K562 (cell line): Measurements from ENCODE around the gene P2RY11. TPM values are rescaled to one million over a fixed set of nuclear protein-coding genes. Genes with fewer than 3 reads are reported as not detected.
A peak's percentile ranks its signal among the peaks of the same experiment; 100 is the strongest.

Source experiments
- AFF1 ChIP-seq, 2 experiments: fragments of 450-650 bp; IDR thresholded peaks; 2 replicates each; pipeline ENCODE4 v1.6.1; 2018; ENCODE audit warnings: mild to moderate bottlenecking in 2 of 2, low read depth in 1 of 2; ENCODE audit not compliant: partially characterized antibody in 2 of 2
- BACH1 ChIP-seq: fragments of 200-800 bp; sonication (Bioruptor generic); IDR thresholded peaks from 2 replicates; pipeline ENCODE4 v1.6.1; 2016; ENCODE audit warnings: missing genetic modification characterization, missing compliant biosample characterization
- CC2D1A ChIP-seq: fragments of 450-650 bp; IDR thresholded peaks from 2 replicates; pipeline ENCODE4 v1.6.1; 2017; ENCODE audit warnings: mild to moderate bottlenecking
- ETV5 ChIP-seq: sonication (generic); formaldehyde crosslinking; IDR thresholded peaks from 2 replicates; pipeline ENCODE4 v1.4.0; 2020; ENCODE audit warnings: low read depth, mild to moderate bottlenecking, missing genetic modification reagents
- GTF2B ChIP-seq: IDR thresholded peaks from 2 replicates; pipeline ENCODE4 v1.6.1; 2011; ENCODE audit not compliant: insufficient read length; ENCODE audit errors: extremely low read depth
- GTF2F1 ChIP-seq: IDR thresholded peaks from 2 replicates; pipeline ENCODE4 v1.6.1; 2011; ENCODE audit warnings: low read depth, low read length, improper control_type of control experiment
- MXI1 ChIP-seq: IDR thresholded peaks from 2 replicates; pipeline ENCODE4 v1.6.1; 2011; ENCODE audit warnings: low read depth, mild to moderate bottlenecking, improper control_type of control experiment, low read length
- SAFB2 ChIP-seq: fragments of 200-400 bp; formaldehyde crosslinking; IDR thresholded peaks from 2 replicates; pipeline ENCODE4 v1.6.1; 2018; ENCODE audit warnings: borderline replicate concordance, low read length, low read depth, moderate library complexity; ENCODE audit not compliant: severe bottlenecking
- SMAD2 ChIP-seq: fragments of 150-350 bp; IDR thresholded peaks from 2 replicates; pipeline ENCODE4 v1.6.1; 2014; ENCODE audit warnings: low read depth, mild to moderate bottlenecking, low read length
- SP1 ChIP-seq: sonication (generic); formaldehyde crosslinking; IDR thresholded peaks from 2 replicates; pipeline ENCODE4 v1.8.1; 2022; ENCODE audit warnings: mild to moderate bottlenecking, missing genetic modification reagents
- TCF7L2 ChIP-seq: fragments of 150-350 bp; IDR thresholded peaks from 2 replicates; pipeline ENCODE4 v1.6.1; 2016; ENCODE audit warnings: low read depth, mild to moderate bottlenecking, low read length, moderate library complexity
- XRCC3 ChIP-seq: fragments of 450-650 bp; IDR thresholded peaks from 2 replicates; pipeline ENCODE4 v1.6.1; 2017; ENCODE audit warnings: mild to moderate bottlenecking, moderate library complexity
- ZBTB26 ChIP-seq: fragments of 450-650 bp; formaldehyde crosslinking; IDR thresholded peaks from 2 replicates; pipeline ENCODE4 v1.4.0; 2022; ENCODE audit warnings: missing genetic modification characterization
- ZNF140 ChIP-seq: fragments of 250-450 bp; sonication (Bioruptor Pico); IDR thresholded peaks from 2 replicates; pipeline ENCODE4 v1.8.0; 2021; ENCODE audit warnings: moderate library complexity, mild to moderate bottlenecking, inconsistent platforms
- ZNF274 ChIP-seq: IDR thresholded peaks from 2 replicates; pipeline ENCODE4 v1.6.1; 2011; ENCODE audit warnings: low read depth, mild to moderate bottlenecking, low read length, moderate library complexity, borderline replicate concordance
- polyA plus RNA-seq, 8 experiments: library from polyadenylated mRNA; depleted of rRNA in 4 of 8; stranded (reverse) in 5 of 8; unstranded in 3 of 8; fragments of >200 nt; fragmentation: Nextera tagmentation in 2 of 8; fragmentation: Illumina TruSeq in 1 of 8; extraction: Ambion mirVana in 2 of 8; extraction: Trizol in 1 of 8; gene quantifications; 2 replicates each; pipeline versions ENCODE4 v1.2.1 to v1.2.3, GENCODE V29; 2011 to 2014; ENCODE audit warnings: inconsistent platforms in 1 of 8, missing spikeins in 1 of 8
- total RNA-seq, 7 experiments: library from RNA; depleted of rRNA in 6 of 7; stranded (reverse); fragments of >200 nt in 6 of 7; fragmentation: Illumina TruSeq in 2 of 7; extraction: Trizol in 2 of 7; gene quantifications; 2 replicates each; pipeline versions ENCODE4 v1.2.1 to v1.2.3, GENCODE V29; 2011 to 2021; ENCODE audit warnings: low replicate concordance in 1 of 7
- TF ChIP-seq, protein P1 (sequence below): fragments of 250-450 bp; sonication (Bioruptor Pico); IDR thresholded peaks from 2 replicates; pipeline ENCODE4 v1.4.0; 2020; ENCODE audit warnings: borderline replicate concordance
- TF ChIP-seq, protein P2 (sequence below): fragments of 450-650 bp; IDR thresholded peaks from 2 replicates; pipeline ENCODE4 v1.7.1; 2018; ENCODE audit warnings: mild to moderate bottlenecking, low read depth; ENCODE audit not compliant: partially characterized antibody

The P2RY11 gene
- total and polyA plus RNA-seq, 9 of the 15 experiments (the other 6 are each of a cell fraction or from before 2014, with no cell fraction given) = 0.03 to 10.1 (median 1.5) TPM

- no peak for TF ChIP-seq SMAD2
- TF ChIP-seq MXI1 = 0 out of 2 replicates have a peak, but pooled peaks have one; percentile 6
- TF ChIP-seq ZBTB26 (CRISPR knock-in tag) = no peak
- no peak for TF ChIP-seq ZNF140 (CRISPR knock-in tag)
- TF ChIP-seq GTF2B = no peak
- TF ChIP-seq TCF7L2 = no peak
- TF ChIP-seq, protein P1, sequence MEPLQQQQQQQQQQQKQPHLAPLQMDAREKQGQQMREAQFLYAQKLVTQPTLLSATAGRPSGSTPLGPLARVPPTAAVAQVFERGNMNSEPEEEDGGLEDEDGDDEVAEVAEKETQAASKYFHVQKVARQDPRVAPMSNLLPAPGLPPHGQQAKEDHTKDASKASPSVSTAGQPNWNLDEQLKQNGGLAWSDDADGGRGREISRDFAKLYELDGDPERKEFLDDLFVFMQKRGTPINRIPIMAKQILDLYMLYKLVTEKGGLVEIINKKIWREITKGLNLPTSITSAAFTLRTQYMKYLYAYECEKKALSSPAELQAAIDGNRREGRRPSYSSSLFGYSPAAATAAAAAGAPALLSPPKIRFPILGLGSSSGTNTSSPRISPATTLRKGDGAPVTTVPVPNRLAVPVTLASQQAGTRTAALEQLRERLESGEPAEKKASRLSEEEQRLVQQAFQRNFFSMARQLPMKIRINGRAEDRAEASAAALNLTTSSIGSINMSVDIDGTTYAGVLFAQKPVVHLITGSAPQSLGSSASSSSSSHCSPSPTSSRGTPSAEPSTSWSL = no peak
- TF ChIP-seq BACH1 (tag) = no peak
- TF ChIP-seq, protein P2, sequence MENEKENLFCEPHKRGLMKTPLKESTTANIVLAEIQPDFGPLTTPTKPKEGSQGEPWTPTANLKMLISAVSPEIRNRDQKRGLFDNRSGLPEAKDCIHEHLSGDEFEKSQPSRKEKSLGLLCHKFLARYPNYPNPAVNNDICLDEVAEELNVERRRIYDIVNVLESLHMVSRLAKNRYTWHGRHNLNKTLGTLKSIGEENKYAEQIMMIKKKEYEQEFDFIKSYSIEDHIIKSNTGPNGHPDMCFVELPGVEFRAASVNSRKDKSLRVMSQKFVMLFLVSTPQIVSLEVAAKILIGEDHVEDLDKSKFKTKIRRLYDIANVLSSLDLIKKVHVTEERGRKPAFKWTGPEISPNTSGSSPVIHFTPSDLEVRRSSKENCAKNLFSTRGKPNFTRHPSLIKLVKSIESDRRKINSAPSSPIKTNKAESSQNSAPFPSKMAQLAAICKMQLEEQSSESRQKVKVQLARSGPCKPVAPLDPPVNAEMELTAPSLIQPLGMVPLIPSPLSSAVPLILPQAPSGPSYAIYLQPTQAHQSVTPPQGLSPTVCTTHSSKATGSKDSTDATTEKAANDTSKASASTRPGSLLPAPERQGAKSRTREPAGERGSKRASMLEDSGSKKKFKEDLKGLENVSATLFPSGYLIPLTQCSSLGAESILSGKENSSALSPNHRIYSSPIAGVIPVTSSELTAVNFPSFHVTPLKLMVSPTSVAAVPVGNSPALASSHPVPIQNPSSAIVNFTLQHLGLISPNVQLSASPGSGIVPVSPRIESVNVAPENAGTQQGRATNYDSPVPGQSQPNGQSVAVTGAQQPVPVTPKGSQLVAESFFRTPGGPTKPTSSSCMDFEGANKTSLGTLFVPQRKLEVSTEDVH = no peak
- TF ChIP-seq ZNF274 = no peak
- TF ChIP-seq XRCC3 = no peak
- TF ChIP-seq AFF1 (IDR thresholded peaks at IDR 0.05; ENCODE audit: low read depth in 1 of 2, partially characterized antibody in 2 of 2) = no peak
- TF ChIP-seq CC2D1A = no peak
- no peak for TF ChIP-seq SAFB2
- TF ChIP-seq ETV5 = no peak
- TF ChIP-seq SP1 (CRISPR knock-in tag) = 0 out of 2 replicates have a peak, but pooled peaks have one; percentile 29
- TF ChIP-seq GTF2F1 = no peak
These were observed 15.4 kb upstream of the P2RY11 start (continued) for GRCh38 chr19:10095948-10096614.
